ENCODE data around the gene ZNF185. TPM values are rescaled to one million over a fixed set of nuclear protein-coding genes. Genes with fewer than 3 reads are reported as not detected.

Gene ZNF185
- total and polyA plus RNA-seq, 2 of the 8 experiments (the other 6 are each of a cell fraction or from before 2014, with no cell fraction given) = 15.6 to 20.1 TPM

DNA sequence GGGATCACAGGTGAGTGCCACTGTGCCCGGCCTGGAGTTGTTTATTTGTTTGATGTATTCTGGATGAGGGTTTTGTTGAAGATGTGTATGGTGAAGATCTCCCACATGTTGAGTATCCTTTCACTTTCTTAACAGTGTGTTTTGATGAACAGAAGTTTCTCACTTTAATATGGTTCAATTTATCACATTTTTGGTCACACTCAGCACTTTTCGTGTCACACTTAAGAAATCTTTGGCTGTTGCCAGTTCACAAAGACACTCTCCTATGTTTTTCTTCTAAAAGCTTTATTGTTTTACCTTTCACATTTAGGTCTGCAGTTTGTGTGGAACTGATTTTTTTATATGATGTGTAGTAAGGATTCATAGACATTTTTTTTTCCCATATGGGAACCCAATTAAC is 16.6 kb upstream of the ZNF185 start (continued):
- TF ChIP-seq ATF2 (IDR thresholded peaks at IDR 0.05; ENCODE audit: low read length) (no peak), SIX5 (IDR thresholded peaks at IDR 0.05; ENCODE audit: low read depth, low read length) (no peak)
- TF ChIP-seq, protein P1, sequence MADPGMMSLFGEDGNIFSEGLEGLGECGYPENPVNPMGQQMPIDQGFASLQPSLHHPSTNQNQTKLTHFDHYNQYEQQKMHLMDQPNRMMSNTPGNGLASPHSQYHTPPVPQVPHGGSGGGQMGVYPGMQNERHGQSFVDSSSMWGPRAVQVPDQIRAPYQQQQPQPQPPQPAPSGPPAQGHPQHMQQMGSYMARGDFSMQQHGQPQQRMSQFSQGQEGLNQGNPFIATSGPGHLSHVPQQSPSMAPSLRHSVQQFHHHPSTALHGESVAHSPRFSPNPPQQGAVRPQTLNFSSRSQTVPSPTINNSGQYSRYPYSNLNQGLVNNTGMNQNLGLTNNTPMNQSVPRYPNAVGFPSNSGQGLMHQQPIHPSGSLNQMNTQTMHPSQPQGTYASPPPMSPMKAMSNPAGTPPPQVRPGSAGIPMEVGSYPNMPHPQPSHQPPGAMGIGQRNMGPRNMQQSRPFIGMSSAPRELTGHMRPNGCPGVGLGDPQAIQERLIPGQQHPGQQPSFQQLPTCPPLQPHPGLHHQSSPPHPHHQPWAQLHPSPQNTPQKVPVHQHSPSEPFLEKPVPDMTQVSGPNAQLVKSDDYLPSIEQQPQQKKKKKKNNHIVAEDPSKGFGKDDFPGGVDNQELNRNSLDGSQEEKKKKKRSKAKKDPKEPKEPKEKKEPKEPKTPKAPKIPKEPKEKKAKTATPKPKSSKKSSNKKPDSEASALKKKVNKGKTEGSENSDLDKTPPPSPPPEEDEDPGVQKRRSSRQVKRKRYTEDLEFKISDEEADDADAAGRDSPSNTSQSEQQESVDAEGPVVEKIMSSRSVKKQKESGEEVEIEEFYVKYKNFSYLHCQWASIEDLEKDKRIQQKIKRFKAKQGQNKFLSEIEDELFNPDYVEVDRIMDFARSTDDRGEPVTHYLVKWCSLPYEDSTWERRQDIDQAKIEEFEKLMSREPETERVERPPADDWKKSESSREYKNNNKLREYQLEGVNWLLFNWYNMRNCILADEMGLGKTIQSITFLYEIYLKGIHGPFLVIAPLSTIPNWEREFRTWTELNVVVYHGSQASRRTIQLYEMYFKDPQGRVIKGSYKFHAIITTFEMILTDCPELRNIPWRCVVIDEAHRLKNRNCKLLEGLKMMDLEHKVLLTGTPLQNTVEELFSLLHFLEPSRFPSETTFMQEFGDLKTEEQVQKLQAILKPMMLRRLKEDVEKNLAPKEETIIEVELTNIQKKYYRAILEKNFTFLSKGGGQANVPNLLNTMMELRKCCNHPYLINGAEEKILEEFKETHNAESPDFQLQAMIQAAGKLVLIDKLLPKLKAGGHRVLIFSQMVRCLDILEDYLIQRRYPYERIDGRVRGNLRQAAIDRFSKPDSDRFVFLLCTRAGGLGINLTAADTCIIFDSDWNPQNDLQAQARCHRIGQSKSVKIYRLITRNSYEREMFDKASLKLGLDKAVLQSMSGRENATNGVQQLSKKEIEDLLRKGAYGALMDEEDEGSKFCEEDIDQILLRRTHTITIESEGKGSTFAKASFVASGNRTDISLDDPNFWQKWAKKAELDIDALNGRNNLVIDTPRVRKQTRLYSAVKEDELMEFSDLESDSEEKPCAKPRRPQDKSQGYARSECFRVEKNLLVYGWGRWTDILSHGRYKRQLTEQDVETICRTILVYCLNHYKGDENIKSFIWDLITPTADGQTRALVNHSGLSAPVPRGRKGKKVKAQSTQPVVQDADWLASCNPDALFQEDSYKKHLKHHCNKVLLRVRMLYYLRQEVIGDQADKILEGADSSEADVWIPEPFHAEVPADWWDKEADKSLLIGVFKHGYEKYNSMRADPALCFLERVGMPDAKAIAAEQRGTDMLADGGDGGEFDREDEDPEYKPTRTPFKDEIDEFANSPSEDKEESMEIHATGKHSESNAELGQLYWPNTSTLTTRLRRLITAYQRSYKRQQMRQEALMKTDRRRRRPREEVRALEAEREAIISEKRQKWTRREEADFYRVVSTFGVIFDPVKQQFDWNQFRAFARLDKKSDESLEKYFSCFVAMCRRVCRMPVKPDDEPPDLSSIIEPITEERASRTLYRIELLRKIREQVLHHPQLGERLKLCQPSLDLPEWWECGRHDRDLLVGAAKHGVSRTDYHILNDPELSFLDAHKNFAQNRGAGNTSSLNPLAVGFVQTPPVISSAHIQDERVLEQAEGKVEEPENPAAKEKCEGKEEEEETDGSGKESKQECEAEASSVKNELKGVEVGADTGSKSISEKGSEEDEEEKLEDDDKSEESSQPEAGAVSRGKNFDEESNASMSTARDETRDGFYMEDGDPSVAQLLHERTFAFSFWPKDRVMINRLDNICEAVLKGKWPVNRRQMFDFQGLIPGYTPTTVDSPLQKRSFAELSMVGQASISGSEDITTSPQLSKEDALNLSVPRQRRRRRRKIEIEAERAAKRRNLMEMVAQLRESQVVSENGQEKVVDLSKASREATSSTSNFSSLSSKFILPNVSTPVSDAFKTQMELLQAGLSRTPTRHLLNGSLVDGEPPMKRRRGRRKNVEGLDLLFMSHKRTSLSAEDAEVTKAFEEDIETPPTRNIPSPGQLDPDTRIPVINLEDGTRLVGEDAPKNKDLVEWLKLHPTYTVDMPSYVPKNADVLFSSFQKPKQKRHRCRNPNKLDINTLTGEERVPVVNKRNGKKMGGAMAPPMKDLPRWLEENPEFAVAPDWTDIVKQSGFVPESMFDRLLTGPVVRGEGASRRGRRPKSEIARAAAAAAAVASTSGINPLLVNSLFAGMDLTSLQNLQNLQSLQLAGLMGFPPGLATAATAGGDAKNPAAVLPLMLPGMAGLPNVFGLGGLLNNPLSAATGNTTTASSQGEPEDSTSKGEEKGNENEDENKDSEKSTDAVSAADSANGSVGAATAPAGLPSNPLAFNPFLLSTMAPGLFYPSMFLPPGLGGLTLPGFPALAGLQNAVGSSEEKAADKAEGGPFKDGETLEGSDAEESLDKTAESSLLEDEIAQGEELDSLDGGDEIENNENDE (IDR thresholded peaks at IDR 0.05; ENCODE audit: insufficient replicate concordance, low read length) = no peak

Measured in H1 (cell line).